C4-2B (cell line): ENCODE results near the gene CEMP1.
"Not testable (repeated sequence)": the region's sequence is repeated elsewhere in the genome, so short reads cannot be mapped to it uniquely, and the experiment has no call there.

ENCODE experiments used
- CTCF ChIP-seq: fragments of 450-650 bp; conservative IDR thresholded peaks from 2 replicates; pipeline ENCODE4 v1.5.1; 2017; ENCODE audit warnings: mild to moderate bottlenecking
- ZFX ChIP-seq: fragments of 450-650 bp; IDR thresholded peaks from 2 replicates; pipeline ENCODE4 v1.6.1; 2017

GRCh38 chr16:2533142-2533755 is 2.0 kb upstream of the CEMP1 start:
- not testable (repeated sequence) for TF ChIP-seq ZFX, CTCF
